ENCODE data around the gene OSGIN1. TPM values are rescaled to one million over a fixed set of nuclear protein-coding genes. Genes with fewer than 3 reads are reported as not detected.
A peak's percentile ranks its signal among the peaks of the same experiment; 100 is the strongest.

OSGIN1 gene
- total and polyA plus RNA-seq, 2 donors (not counting 1 experiment from before 2014, with no cell fraction given) = 0.85 to 1.8 TPM

DNA sequence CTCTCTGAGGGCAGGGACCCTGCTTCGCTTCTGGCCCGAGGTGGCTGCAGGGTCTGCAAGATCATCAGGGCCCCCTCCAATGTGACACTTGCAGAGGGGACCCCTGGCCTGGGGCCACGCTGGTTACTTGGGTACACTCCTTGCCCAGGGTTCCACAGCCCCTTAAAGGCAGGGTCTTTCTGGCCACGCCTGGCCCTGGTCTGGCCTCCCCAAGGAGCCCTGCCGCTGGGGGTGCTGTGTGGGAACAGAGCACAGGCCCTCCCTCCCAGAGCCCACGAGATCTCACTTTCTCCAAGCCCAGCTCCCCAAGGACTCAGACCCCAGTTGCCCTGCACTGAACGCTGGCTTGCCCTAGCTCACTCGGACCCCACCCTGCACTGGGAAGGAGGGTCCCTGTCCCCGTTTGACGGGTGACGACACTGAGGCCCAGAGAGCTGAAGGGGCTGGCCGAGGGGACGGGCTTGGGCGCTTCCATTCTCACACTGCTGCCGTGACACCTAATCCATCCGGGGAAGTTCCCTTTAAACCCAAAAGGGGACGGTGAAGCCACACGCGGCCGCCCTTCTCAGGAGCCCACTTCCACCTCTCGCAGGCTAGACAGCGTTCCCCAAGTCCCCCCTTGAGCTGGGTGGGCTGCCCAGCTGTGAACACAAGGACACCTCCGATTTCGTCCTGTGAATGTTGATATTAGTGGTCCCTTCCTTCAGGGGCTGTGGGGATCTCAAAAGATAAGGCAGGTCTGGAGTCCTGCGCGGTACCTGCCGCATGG lies 26.9 kb upstream of the OSGIN1 start:
- ATAC-seq (ENCODE audit: low read depth) (no peak), DNase-seq (no peak)
- Mint-ChIP-seq H3K4me3 (no peak overlapping the region), H3K27ac (peak overlapping the region; percentile 7), H3K27me3 (no peaks in the 10 kb centered on the region), H3K4me1 (no peaks in the 10 kb centered on the region), H3K9me3 (ENCODE audit: insufficient read depth) (no peaks in the 10 kb centered on the region)
- TF ChIP-seq EZH2 (IDR thresholded peaks at IDR 0.05; ENCODE audit: borderline replicate concordance, insufficient read depth, low read depth, low read length, poor library complexity, severe bottlenecking) = no peak
- TF ChIP-seq, protein P1, sequence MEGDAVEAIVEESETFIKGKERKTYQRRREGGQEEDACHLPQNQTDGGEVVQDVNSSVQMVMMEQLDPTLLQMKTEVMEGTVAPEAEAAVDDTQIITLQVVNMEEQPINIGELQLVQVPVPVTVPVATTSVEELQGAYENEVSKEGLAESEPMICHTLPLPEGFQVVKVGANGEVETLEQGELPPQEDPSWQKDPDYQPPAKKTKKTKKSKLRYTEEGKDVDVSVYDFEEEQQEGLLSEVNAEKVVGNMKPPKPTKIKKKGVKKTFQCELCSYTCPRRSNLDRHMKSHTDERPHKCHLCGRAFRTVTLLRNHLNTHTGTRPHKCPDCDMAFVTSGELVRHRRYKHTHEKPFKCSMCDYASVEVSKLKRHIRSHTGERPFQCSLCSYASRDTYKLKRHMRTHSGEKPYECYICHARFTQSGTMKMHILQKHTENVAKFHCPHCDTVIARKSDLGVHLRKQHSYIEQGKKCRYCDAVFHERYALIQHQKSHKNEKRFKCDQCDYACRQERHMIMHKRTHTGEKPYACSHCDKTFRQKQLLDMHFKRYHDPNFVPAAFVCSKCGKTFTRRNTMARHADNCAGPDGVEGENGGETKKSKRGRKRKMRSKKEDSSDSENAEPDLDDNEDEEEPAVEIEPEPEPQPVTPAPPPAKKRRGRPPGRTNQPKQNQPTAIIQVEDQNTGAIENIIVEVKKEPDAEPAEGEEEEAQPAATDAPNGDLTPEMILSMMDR (IDR thresholded peaks at IDR 0.05) = no peak
- no peaks in the 10 kb centered on the region for H4K20me1 ChIP-seq (ENCODE audit: control insufficient read depth, insufficient read depth, low read length, poor library complexity, severe bottlenecking)
- H3K36me3 ChIP-seq (replicated peaks in 1 of 2; ENCODE audit: control extremely low read depth in 1 of 2, control insufficient read depth in 1 of 2, extremely low read depth in 1 of 2, insufficient read depth in 2 of 2, low read length in 1 of 2) = peaks cover 0 to 6% of the 10 kb centered on the region in 2 experiments
- H3K4me2 ChIP-seq (replicated peaks; ENCODE audit: low read depth, low read length, poor library complexity, severe bottlenecking) = no peak overlapping the region
- ChIA-PET POLR2A (no interaction called here), CTCF (interaction anchor here (0.9 to 6.9 kb wide), 5 partner anchors 11 to 100 kb away, joined by 3 to 39 read pairs (median 4); partner anchors contain the start of gene MLYCD)
- WGBS (ENCODE audit: insufficient coverage) = 70% methylated on average over 26 of the region's 27 CpGs
- H3K27me3 ChIP-seq (replicated peaks in 1 of 4; ENCODE audit: control extremely low read depth in 1 of 4, control insufficient read depth in 3 of 4, insufficient read depth in 4 of 4, low read length in 3 of 4) = no peaks in the 10 kb centered on the region
- no peak overlapping the region for H3K27ac ChIP-seq (ENCODE audit: low read length in 2 of 2)
- no peaks in the 10 kb centered on the region for H3K79me2 ChIP-seq (ENCODE audit: control insufficient read depth, insufficient read depth, low read length)
- no peak overlapping the region for H2AFZ ChIP-seq (ENCODE audit: insufficient read depth, low read depth, low read length, poor library complexity, severe bottlenecking)
- H3K4me1 ChIP-seq (ENCODE audit: control insufficient read depth in 2 of 2, insufficient read depth in 2 of 2, low read length in 2 of 2) = no peaks in the 10 kb centered on the region
- H3K9ac ChIP-seq (ENCODE audit: low read length) = no peak overlapping the region
- no peak overlapping the region for H3K4me3 ChIP-seq (ENCODE audit: control extremely low read depth in 1 of 5, extremely low read depth in 1 of 5, insufficient read depth in 1 of 5, low read depth in 2 of 5, low read length in 4 of 5)
- intact Hi-C loops (cut with micrococcal nuclease) = loop anchor here (1.0 kb wide), 1 partner anchor 100 kb away; no protein-coding TSS in a partner anchor
- H3K9me3 ChIP-seq (ENCODE audit: control extremely low read depth in 1 of 3, control insufficient read depth in 2 of 3, insufficient read depth in 1 of 3, low read length in 2 of 3) = no peaks in the 10 kb centered on the region

All from B cell (primary cell).